22Rv1 (cell line): ENCODE data around the gene LRBA.

Source experiments
- ZFX ChIP-seq: fragments of 450-650 bp; IDR thresholded peaks from 2 replicates; pipeline ENCODE4 v1.6.1; 2017; ENCODE audit warnings: antibody characterized with exemption, borderline replicate concordance
- TF ChIP-seq, protein P1 (sequence below): fragments of 450-650 bp; IDR thresholded peaks from 2 replicates; pipeline ENCODE4 v1.5.1; 2017; ENCODE audit warnings: mild to moderate bottlenecking

DNA sequence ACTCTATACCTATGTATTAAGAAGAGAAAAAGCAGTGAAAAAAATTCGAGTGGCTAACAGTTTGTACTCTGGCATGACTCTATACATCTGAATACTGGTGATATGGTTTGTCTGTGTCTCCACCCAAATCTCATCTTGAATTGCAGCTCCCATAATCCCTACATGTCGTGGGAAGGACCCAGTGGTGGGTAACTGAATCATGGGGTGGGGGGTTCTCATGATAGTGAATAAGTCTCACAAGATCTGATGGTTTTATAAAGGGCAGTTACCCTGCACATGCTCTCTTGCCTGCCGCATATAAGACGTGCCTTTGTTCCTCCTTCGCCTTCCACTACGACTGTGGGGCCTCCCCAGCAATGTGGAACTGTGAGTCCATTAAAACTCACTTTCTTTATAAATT lies 70.4 kb downstream of the LRBA start:
- TF ChIP-seq, protein P1, sequence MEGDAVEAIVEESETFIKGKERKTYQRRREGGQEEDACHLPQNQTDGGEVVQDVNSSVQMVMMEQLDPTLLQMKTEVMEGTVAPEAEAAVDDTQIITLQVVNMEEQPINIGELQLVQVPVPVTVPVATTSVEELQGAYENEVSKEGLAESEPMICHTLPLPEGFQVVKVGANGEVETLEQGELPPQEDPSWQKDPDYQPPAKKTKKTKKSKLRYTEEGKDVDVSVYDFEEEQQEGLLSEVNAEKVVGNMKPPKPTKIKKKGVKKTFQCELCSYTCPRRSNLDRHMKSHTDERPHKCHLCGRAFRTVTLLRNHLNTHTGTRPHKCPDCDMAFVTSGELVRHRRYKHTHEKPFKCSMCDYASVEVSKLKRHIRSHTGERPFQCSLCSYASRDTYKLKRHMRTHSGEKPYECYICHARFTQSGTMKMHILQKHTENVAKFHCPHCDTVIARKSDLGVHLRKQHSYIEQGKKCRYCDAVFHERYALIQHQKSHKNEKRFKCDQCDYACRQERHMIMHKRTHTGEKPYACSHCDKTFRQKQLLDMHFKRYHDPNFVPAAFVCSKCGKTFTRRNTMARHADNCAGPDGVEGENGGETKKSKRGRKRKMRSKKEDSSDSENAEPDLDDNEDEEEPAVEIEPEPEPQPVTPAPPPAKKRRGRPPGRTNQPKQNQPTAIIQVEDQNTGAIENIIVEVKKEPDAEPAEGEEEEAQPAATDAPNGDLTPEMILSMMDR, result no peak
- TF ChIP-seq ZFX, result no peak
